HepG2 (cell line): Measurements from ENCODE around the gene ATRIP. TPM values are rescaled to one million over a fixed set of nuclear protein-coding genes. Genes with fewer than 3 reads are reported as not detected.

ENCODE experiments used
- ARID5B ChIP-seq: IDR thresholded peaks from 2 replicates; pipeline ENCODE4 v1.4.0; 2020; ENCODE audit warnings: mild to moderate bottlenecking, missing genetic modification reagents
- BHLHE40 ChIP-seq: IDR thresholded peaks from 2 replicates; pipeline ENCODE4 v1.6.1; 2011; ENCODE audit warnings: low read length, improper control_type of control experiment
- CREM ChIP-seq, 2 experiments: sonication (generic) in 1 of 2; formaldehyde crosslinking in 1 of 2; IDR thresholded peaks; 2 replicates each; pipeline versions ENCODE4 v1.4.0 to v1.6.1; 2016 to 2020; ENCODE audit warnings: antibody characterized with exemption in 1 of 2, mild to moderate bottlenecking in 1 of 2, missing genetic modification reagents in 1 of 2
- DDIT3 ChIP-seq: sonication (generic); formaldehyde crosslinking; IDR thresholded peaks from 2 replicates; pipeline ENCODE4 v1.4.0; 2020; ENCODE audit warnings: mild to moderate bottlenecking, missing genetic modification reagents
- YY1 ChIP-seq: IDR thresholded peaks from 2 replicates; pipeline ENCODE4 v1.6.1; 2011; ENCODE audit warnings: low read length, low read depth, moderate library complexity, mild to moderate bottlenecking; ENCODE audit not compliant: insufficient read depth, insufficient replicate concordance
- ZBTB4 ChIP-seq: sonication (generic); formaldehyde crosslinking; IDR thresholded peaks from 2 replicates; pipeline ENCODE4 v1.4.0; 2020; ENCODE audit warnings: missing genetic modification reagents, mild to moderate bottlenecking, borderline replicate concordance
- ZNF670 ChIP-seq: sonication (generic); formaldehyde crosslinking; IDR thresholded peaks from 2 replicates; pipeline ENCODE4 v1.8.0; 2022; ENCODE audit warnings: mild to moderate bottlenecking, missing genetic modification reagents, borderline replicate concordance
- ZNF746 ChIP-seq: sonication (generic); formaldehyde crosslinking; IDR thresholded peaks from 2 replicates; pipeline ENCODE4 v1.8.0; 2022; ENCODE audit warnings: mild to moderate bottlenecking, missing genetic modification reagents
- ZNF772 ChIP-seq: sonication (generic); formaldehyde crosslinking; IDR thresholded peaks from 2 replicates; pipeline ENCODE4 v1.5.0; 2020; ENCODE audit warnings: mild to moderate bottlenecking, missing genetic modification reagents
- ZNF782 ChIP-seq: sonication (generic); formaldehyde crosslinking; IDR thresholded peaks from 2 replicates; pipeline ENCODE4 v1.4.0; 2020; ENCODE audit warnings: missing genetic modification reagents, mild to moderate bottlenecking, borderline replicate concordance
- polyA plus RNA-seq, 8 experiments: library from polyadenylated mRNA; depleted of rRNA in 3 of 8; stranded (reverse) in 7 of 8; unstranded in 1 of 8; fragments of >200 nt; fragmentation: Illumina TruSeq in 4 of 8; extraction: Trizol in 4 of 8; gene quantifications; 2 replicates each; pipeline versions ENCODE4 v1.2.1 to v1.2.3, GENCODE V29; 2011 to 2016; ENCODE audit warnings: low read depth in 4 of 8, missing spikeins in 1 of 8, mixed read lengths in 1 of 8; ENCODE audit not compliant: insufficient read depth in 1 of 8
- total RNA-seq, 5 experiments: library from RNA; depleted of rRNA; stranded (reverse); fragments of >200 nt; fragmentation: Illumina TruSeq; extraction: Trizol; gene quantifications; 2 replicates each; pipeline ENCODE4 v1.2.3, GENCODE V29; 2016; ENCODE audit warnings: low read depth in 1 of 5
- TF ChIP-seq, protein P1 (sequence below): fragments of 450-650 bp; IDR thresholded peaks from 2 replicates; pipeline ENCODE4 v1.6.1; 2017
- TF ChIP-seq, protein P2 (sequence below): sonication (generic); formaldehyde crosslinking; IDR thresholded peaks from 2 replicates; pipeline ENCODE4 v1.4.0; 2020; ENCODE audit warnings: missing genetic modification reagents
- TF ChIP-seq, protein P3 (sequence below), 2 experiments: IDR thresholded peaks; 2 replicates each; pipeline ENCODE4 v1.6.1; 2011 to 2012; ENCODE audit warnings: low read length in 2 of 2, borderline replicate concordance in 1 of 2, low read depth in 1 of 2, mild to moderate bottlenecking in 1 of 2, moderate library complexity in 1 of 2

The ATRIP gene
- total and polyA plus RNA-seq, 2 of the 13 experiments (the other 11 are each of a cell fraction or from before 2014, with no cell fraction given), result 5.1 to 12.5 TPM

- TF ChIP-seq CREM (IDR thresholded peaks at IDR 0.05), result no peak
- TF ChIP-seq CREM (CRISPR knock-in tag; IDR thresholded peaks at IDR 0.05), result no peak
- TF ChIP-seq ZBTB4, result no peak
- no peak for TF ChIP-seq DDIT3 (CRISPR knock-in tag)
- no peak for TF ChIP-seq ZNF782
- TF ChIP-seq YY1, result no peak
- TF ChIP-seq ZNF670, result no peak
- TF ChIP-seq ZNF746 (CRISPR knock-in tag), result no peak
- TF ChIP-seq BHLHE40, result peak; percentile 43; the same call in 1 of the 2 replicates
- TF ChIP-seq, protein P1, sequence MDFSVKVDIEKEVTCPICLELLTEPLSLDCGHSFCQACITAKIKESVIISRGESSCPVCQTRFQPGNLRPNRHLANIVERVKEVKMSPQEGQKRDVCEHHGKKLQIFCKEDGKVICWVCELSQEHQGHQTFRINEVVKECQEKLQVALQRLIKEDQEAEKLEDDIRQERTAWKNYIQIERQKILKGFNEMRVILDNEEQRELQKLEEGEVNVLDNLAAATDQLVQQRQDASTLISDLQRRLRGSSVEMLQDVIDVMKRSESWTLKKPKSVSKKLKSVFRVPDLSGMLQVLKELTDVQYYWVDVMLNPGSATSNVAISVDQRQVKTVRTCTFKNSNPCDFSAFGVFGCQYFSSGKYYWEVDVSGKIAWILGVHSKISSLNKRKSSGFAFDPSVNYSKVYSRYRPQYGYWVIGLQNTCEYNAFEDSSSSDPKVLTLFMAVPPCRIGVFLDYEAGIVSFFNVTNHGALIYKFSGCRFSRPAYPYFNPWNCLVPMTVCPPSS, result no peak
- TF ChIP-seq, protein P2, sequence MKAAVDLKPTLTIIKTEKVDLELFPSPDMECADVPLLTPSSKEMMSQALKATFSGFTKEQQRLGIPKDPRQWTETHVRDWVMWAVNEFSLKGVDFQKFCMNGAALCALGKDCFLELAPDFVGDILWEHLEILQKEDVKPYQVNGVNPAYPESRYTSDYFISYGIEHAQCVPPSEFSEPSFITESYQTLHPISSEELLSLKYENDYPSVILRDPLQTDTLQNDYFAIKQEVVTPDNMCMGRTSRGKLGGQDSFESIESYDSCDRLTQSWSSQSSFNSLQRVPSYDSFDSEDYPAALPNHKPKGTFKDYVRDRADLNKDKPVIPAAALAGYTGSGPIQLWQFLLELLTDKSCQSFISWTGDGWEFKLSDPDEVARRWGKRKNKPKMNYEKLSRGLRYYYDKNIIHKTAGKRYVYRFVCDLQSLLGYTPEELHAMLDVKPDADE (CRISPR knock-in tag), result no peak
- TF ChIP-seq ARID5B (CRISPR knock-in tag), result peak; percentile 43
- peak; percentile 83 for TF ChIP-seq ZNF772 (CRISPR knock-in tag)
- TF ChIP-seq, protein P3, sequence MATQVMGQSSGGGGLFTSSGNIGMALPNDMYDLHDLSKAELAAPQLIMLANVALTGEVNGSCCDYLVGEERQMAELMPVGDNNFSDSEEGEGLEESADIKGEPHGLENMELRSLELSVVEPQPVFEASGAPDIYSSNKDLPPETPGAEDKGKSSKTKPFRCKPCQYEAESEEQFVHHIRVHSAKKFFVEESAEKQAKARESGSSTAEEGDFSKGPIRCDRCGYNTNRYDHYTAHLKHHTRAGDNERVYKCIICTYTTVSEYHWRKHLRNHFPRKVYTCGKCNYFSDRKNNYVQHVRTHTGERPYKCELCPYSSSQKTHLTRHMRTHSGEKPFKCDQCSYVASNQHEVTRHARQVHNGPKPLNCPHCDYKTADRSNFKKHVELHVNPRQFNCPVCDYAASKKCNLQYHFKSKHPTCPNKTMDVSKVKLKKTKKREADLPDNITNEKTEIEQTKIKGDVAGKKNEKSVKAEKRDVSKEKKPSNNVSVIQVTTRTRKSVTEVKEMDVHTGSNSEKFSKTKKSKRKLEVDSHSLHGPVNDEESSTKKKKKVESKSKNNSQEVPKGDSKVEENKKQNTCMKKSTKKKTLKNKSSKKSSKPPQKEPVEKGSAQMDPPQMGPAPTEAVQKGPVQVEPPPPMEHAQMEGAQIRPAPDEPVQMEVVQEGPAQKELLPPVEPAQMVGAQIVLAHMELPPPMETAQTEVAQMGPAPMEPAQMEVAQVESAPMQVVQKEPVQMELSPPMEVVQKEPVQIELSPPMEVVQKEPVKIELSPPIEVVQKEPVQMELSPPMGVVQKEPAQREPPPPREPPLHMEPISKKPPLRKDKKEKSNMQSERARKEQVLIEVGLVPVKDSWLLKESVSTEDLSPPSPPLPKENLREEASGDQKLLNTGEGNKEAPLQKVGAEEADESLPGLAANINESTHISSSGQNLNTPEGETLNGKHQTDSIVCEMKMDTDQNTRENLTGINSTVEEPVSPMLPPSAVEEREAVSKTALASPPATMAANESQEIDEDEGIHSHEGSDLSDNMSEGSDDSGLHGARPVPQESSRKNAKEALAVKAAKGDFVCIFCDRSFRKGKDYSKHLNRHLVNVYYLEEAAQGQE (IDR thresholded peaks at IDR 0.05; ENCODE audit: borderline replicate concordance in 1 of 2, low read depth in 1 of 2, low read length in 2 of 2), result no peak
These were observed 19.2 kb downstream of the ATRIP start (continued) for GRCh38 chr3:48465531-48466378.
